NCI-H2081 (cell line): Measurements from ENCODE around the gene NEMP2.
A peak's percentile ranks its signal among the peaks of the same experiment; 100 is the strongest.

Experiments used
- DNase-seq, 2 experiments: peaks; one replicate each; lab custom pipeline; 2025; lab: John Stamatoyannopoulos, UW

The NEMP2 gene, protein sequence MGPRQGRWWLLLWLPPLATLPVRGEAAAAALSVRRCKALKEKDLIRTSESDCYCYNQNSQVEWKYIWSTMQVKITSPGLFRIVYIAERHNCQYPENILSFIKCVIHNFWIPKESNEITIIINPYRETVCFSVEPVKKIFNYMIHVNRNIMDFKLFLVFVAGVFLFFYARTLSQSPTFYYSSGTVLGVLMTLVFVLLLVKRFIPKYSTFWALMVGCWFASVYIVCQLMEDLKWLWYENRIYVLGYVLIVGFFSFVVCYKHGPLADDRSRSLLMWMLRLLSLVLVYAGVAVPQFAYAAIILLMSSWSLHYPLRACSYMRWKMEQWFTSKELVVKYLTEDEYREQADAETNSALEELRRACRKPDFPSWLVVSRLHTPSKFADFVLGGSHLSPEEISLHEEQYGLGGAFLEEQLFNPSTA

DNA sequence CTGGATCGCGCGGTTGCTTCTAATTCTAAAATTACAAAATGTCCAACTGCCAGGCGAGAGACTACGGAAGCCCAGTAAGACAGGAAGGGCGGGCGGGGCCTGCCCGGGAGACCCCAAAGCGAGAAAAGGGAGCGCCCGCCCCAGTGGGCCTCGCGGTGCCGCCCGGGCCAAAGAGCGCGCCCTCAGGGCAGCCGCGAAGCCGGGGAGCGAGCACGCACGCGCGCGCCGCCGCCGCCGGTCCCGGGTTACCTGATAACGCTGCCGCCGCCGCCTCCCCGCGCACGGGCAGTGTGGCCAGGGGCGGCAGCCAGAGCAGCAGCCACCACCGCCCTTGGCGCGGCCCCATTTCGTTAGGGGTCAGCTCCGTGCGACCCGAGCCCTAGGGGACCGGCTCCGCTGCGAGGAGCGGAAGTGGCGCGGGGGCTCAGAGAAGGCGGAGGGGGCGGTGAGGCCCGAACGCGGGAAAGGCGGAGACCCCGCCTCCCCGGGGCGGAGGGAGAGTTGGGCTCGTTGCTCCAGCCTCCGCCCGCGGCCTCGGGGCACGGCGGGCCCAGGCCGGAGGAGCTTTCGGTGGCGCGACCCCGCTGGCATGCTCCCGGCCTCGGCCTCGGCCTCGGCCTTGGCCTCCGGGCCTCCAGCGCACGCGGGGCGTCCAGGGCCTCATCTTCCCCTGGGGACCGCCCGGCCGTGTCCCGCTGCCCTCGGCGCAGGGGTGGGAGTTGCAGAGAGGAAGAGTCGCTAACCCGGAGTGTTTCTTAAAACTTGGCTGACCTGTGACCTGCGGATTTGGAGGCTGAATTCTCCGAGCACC lies at the start of gene NEMP2:
Gene NEMP2 (minus strand): TSS at position 413 of the 811 bp plus-strand sequence. CDS start 67 bp downstream, at position 346.
- DNase-seq, result peak; percentile 89 to 91

DNA sequence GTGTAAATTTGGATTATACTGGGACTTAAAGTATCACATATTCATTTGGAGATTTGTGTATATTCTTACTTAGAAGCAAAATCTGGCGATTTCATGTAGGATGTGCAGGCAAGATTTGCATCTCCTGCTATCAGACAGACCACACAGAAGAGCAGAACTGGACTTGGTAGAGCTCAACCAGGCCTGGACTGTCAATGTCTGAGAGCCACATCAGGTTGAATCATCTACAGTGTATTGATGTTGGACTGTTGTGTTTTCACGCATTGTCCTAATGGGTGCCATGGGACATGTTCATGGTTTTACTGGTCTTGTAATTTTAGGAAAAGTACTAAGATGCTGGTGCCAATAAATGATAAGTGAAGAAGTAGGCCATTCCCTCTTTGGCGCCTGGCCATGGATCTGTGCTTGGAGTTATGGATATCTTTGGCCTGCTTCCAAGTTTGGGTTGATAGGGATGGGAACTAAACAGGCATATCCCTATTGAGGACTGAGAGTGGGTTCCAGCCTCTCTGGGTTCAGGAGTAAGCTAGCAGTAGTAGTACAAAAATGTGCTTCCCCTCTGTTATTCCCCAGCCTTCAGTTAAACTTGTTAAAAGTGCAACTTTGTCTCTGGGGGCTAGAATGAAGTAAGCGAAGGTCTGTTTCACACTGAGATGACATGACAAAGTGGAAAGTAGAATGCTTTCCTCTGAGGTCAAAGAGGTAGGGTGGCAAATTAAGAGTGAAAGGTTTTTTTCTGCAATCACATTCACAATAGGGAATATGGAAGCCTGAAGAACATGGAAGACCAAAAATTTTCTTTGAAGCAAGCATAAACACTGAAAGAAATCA lies 49.2 kb upstream of the NEMP2 start:
- no peak for DNase-seq

DNA sequence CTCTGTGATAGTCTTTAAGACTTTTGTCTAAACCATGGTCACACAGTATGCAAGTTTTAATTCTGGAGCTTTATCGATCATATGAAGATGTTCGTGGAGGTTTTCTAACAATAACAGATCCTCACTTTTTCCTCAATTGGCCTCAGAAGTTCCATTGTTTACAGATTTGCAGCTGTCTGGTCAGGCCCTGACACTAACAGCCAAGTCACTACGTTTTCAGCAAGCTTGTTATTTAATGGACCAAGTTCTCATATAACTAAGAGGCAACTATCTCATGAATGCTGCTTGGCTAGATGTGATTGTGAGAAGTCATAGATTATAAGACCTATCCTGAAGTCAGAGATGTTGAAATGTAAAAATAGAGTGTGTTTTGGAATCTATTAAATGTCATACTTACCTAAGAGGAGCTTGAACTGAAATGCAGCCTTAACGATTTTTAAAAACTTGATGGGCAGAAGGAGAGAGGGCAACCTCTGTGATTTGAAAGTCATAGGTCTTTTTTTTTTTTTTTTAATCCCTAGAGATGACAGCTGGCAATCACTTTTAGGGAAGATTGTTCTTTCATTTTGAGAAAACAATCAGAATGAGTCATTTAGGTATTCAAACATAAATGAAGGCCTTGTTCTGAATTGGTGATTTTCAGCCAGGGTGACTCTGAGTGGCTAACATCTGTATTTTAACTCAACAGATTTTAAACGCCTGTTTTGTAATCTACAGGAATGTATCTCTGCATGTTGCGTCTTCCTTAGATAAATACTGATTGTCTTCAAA lies 48.4 kb upstream of the NEMP2 start:
- no peak for DNase-seq

DNA sequence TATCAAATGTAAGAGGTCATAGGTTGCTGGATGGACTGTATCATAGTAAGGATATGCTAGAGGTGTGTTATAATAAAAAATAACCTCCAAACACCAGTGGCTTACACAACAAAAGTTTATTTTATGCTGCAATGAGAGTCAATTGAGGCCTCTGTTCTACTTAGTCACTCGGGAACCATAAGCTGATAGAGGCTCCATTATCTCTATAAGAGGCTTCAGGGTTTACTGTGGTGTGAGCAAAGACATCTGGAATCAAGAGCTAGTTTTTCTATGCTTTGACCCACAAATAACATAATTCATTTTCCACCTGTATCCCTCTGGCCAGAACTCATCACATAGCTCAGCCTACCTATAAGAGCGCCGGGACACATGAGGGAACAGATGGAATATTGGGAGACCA lies 47.5 kb upstream of the NEMP2 start:
- no peak for DNase-seq

DNA sequence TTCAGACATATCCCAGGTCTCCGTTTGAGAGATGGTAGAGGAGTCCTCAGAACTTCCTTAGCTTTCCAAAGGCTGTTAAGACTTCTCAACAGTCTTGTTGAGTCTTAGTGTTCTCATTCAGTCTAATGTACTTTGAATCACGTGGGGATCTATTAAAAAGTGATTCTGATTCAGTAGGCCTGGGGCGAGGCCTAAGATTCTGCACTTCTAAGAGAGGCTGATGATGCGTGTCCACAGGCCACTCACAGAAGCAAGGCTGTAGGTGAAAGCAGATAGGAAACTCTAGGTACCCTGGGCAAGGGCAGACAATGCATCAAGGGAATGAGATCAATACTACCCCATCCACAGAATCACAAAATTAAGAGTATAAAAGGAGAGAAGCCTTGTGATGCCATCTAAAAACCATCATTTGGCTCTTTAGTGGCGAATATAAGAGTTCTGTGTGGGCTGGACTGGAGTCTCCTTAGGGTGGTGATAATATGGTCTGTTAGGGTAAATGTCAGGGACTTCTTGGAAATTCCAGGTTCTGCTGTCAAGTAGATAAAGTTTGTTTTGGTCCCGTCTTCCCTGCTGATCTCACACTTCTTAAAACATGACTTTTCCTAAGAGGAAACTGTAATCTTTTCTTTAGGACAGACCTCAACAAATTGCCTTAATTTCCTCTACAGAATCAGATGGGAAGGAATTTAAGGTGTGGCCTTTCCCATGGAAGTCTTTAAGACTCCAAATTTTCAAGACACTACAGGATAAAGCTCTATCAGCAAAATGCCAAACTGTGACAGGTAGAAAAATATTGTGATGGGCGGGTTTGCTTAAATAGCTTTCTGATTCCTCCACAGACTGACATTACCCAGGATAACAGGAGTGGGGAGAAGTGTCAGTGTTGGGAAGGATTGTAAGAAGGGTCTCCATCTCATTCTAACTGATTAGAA lies 45.7 kb upstream of the NEMP2 start:
- no peak for DNase-seq

DNA sequence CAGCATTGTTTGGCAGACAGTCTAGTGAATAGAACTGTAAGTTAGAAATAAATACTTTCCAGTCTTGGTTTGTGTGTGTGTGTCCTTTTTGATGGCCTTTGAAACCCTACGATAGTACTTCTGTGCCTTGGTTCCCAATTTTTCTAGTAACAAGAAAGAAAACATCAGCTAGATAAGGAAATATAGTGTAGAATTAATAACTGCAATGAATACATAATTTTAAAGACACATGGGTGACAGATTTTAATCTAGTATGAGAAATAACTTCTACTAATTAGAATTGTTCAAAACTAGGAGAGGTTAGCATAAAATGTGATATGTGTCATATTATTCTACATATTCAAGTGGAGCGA lies 44.5 kb upstream of the NEMP2 start:
- no peak for DNase-seq

DNA sequence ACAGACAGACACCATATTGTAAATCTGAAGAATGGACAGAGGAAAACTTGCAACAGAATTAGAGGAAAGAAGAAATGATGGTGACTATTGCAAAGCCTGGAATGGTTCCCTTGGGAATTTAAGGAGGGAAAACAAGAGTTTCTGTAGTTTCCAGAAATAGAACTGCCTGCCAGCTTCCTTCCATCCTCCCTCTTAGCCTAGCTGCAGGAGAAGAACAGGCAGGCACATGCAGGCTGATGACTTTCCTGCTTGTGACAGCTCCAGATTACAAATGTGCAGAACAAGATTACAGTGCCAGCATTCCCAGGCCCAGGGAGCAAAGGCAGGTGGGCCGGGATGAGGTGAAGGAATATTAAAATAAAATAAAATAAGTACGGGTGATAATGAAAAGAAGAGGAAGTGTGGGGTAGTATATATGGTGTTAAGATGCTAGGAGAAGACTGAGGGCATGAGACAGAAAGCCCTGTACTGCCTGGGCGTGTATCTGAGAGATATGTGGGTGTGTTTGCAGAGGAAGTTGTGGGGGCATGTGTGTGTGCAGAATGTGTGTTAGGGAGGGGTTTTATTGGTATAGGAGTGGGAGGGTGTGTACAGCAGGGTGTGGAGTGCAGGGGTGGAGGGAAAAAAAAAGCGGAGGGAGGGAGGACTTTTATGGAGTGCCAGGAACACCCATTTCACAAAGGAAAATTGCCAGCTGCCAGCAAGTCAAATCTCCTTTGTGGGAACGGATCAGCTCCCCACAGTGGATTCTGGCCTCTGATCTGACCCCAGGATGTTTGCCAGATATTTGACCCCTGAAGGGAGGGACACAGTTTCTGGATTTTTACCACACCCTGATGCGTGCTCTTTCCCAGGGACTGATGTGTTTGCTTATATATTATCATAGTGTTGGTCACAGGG lies 43.9 kb upstream of the NEMP2 start:
- DNase-seq, result peak; percentile 47 to 67

DNA sequence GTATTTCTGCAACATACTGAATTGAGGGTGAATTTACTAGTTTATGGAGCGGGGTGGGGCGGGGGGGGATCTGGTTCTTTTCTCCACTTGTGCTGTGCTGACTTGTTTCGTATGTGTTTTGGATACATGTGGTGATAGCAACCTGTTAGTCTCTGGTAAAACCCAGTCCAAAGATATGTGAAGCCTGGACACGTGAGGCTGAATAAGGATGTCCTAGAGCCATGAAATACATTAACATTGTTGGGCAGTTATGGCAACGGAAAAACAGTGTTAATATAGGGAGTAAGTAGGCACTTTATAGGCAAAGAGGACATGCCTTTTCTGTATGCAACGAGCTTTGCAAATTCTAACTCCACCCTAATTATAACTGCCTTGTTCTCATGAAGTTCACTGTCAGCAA lies 42.1 kb upstream of the NEMP2 start:
- no peak for DNase-seq

DNA sequence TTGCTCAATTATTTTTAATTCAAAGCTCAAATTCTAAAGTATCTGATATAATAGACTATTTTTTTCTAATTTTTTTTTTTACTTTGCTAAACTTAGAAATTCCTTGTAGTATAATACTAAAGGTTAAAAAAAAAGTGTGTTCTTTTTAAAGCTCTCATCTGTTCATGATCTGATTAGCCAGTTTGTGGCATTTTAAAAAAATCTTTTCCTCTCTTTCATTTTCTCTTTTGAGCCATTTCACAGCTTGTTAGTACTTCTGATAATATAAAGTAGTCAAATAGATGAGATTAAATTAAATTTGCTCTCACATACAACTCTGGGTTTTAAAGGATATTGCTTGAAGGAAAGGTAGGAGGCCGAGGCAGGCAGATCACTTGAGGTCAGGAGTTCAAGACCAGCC lies 40.7 kb upstream of the NEMP2 start:
- DNase-seq, result no peak

DNA sequence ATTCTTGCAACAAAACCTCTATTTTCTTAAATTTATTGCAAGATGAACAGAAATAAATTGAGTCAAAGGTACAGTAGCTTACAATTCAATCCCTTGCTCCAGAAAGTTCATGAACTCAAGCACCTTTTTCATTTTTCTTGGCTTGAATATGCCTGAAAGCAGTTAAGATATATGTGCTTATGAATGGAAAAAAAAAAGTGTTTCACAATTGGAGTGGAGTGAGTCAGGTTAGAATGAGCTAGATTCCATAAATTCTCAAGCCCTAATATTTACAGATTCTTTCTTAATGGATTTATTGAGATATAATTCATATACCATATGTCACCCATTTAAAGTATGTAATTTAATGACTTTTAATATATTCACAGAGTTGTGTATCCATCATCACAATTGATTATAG lies 39.6 kb upstream of the NEMP2 start:
- DNase-seq, result no peak

DNA sequence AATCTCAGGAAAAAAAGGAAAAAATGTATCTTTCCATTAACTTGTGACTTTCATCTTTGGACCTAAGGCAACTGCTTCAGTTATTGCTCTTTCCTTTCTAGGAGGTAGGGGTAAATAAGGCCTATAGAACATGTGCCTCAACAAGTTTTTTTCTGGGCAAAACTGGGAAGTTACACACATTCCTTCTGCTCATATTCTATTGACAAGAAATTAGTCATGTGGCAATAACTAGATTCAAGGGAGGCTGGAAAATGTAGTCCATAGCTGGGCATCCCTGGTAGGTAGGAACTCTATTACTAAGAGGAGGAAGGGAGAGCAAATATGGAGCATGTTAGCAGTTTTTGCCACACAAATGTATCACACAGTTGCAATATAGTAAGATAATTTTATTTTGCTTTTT lies 37.7 kb upstream of the NEMP2 start:
- no peak for DNase-seq

DNA sequence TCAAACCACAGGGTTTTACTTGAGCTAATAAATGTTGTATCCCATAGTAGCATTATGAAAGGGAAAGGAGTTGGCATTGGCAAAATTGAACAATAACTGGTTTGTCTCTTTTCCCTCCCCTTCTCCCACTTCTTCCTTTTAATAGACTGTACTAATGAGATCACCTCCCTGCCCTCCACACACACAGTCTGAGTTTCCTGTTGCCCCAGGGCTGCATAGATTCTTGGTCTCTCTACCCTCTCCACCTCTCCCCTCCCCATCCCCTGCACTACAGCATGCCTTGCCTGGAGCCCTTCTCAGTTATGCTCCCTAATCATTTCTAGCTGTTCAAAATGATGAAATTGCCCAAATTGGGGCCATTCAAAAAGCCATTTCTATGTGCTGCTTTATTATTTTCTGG lies 37.2 kb upstream of the NEMP2 start:
- no peak for DNase-seq

DNA sequence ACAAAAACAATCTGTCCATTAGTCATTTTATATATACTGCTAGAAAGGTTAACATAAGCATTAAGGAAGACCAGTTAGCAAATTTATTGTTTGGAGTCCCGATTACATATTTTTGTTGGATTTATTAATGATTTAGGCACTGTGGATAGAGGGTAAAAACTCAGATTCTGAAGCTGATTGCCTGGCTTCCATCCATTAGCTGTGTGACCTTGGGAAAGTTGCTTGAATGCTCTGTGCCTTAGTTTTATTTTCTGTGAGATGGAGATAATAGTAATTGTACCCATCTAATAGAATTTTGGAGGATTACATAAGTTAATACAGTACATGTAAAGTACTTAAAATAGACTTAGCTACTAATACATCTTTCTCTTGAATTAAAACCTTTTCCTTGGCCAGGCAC lies 36.3 kb upstream of the NEMP2 start:
- no peak for DNase-seq

DNA sequence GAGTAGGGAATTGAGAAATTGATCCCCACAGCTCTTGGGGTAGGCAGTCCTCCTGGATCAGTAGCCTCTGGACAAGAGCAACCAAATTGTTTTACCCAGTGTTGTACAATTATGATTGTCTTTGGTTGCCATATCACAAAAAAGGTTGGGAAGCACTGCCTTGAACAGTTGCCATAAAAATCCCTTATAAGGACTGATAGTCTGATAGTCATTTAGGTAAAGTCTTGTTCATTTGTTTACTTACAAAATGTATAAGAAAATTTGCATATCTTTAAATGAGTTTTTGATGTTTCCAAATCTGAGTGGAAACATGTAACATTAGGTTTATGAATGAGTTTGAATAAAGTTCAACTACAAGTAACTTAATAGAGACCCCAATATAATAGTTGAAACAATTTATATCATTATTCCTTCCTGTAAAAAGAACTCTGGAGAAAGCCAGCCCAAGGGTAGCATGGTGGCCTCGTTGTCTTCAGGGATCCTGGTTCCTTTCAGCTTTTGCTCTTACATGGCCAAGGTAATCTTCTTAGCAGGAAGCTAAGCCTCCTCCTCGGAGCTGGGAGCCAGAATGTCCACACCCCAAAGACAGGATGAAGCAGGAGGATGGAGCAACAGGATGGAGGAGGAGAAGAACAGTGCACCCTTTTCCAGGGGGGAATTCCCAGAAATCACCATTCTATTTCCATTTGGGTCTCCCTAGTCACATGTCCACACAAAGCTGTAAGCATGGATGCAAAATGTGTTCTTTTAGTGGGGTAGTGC lies 35.7 kb upstream of the NEMP2 start:
- DNase-seq, result no peak

DNA sequence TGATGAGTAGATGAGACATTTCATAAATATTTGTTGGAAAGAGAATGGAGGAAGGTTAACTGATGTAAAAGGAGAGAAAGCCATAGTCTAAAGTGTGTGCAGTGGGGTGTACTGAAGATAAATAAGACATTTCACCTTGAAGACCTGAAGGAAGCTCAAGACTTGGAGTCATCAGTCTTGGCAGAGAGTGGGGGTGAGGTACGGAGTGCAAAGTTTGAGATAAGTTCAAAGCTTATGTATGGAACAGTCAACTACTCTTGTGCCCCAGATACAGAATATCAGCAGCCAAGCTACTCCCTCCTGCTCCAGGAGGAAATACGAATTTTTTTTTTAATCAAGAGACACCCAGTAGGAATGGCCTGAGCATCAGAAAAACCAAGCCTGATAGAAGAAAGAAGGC lies 30.3 kb upstream of the NEMP2 start:
- no peak for DNase-seq

DNA sequence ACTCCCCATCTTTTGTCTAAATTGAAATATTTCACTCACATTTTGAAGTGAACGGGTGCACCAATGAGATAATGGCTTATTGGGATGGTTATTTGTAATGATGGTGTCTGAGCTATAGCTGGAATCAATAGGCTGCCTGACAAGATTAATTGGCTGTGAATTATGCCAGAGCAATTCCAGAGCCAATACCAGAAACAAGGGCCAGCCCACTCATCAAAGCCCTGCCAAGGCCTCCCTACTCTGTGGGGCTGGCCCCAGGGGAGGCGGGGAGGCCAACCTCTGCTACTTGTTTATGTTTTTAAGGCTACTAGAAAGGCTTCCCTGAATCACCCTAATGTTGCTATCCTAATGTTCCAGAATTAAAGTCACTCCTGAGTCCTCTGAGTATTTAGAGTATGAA lies 29.1 kb upstream of the NEMP2 start:
- DNase-seq, result no peak

DNA sequence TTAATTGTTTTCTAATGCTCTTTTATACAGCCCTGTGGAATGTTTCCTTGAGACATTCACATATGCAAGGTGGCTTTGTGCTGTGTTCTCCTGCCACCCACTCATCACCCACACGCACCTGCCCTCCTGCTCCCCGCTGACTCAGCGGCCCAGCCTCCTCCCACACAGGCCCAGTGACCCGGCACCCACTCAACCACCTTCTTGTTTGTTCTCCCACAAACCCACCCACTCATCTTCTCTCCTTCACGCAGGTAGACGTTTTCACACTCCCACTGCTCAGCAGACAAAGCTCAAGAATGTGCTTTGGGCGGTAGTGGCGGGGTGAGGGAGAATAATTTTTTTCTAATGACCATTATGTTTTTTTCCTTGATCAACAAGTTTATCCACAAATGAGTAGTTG lies 28.6 kb upstream of the NEMP2 start:
- no peak for DNase-seq

DNA sequence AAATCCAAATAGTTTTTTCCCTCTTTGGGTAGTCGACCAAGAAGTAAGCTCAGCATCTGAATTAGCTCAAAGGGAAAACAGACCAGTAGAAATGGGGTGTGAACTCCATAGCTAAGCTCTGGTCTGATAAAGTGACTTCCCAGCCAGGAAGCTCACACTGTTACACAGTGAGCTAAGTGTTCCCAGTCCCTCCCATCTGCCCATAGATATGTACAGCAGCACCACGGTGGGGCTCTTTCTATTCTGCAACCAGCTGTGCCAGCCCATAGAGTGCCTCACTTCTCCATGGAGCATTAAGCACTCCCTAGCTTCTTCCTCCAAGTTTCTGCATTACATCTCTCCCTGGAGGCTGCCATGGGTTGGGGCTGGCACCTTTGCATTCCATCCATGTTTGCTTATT lies 27.6 kb upstream of the NEMP2 start:
- no peak for DNase-seq

DNA sequence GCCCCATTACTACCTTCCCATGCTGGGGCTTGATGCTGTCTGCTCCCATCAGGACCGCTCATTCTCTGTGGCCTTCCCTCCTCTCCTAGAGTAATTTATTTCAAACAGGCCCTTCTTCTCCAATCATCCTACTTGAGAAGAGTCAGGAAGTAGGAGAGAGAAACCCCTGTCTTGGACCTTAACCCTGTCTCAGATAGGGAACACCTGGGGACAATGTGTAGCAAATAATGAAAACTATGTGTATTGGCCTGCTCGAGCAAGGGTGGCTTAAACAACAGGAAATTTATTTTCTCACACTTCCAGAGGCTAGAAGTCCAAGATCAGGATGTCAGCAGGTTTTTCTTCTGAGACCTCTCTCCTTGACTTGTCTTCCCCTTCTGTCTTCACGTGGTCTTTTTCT lies 26.6 kb upstream of the NEMP2 start:
- no peak for DNase-seq
